Measurements from ENCODE around the gene GNAZ. TPM values are rescaled to one million over a fixed set of nuclear protein-coding genes. Genes with fewer than 3 reads are reported as not detected.
"Not testable (repeated sequence)": the region's sequence is repeated elsewhere in the genome, so short reads cannot be mapped to it uniquely, and the experiment has no call there.

Gene GNAZ
- total and polyA plus RNA-seq, 5 donors from 2014 or later, result 0.05 to 3.6 (median 0.06) TPM; not detected in 2

DNA sequence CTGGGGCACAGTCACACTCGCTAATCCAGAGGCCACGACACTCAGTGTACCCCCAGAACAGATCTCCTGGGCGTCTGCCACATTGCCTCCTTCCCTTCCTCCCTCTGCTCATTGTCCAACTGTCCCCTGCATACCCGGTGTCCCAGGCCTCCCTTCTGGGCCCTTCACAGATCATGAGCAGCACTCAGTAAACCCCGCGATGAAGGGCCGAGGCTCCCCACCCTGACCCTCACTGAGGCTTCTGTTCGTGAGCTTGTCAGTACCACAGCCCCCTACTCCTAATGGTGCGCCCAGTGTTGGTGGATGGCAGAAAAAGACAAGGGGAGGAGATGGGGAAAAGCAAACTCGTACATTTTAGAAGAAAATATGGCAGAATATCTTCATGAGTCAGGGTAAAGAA is 58.8 kb downstream of the GNAZ start:
- ATAC-seq (ENCODE audit: low read depth in 2 of 2) (no peak), DNase-seq (no peak)
- Mint-ChIP-seq H3K27ac (no peak overlapping the region), H3K4me3 (no peak overlapping the region), H3K36me3 (no peaks in the 10 kb centered on the region), H3K9me3 (no peaks in the 10 kb centered on the region), H3K27me3 (peaks cover 4% of the 10 kb centered on the region), H3K4me1 (peaks cover 0 to 3% (median 0%) of the 10 kb centered on the region in 4 donors)
- Histone ChIP-seq H3K4me1 (ENCODE audit: control insufficient read depth, insufficient read depth, low read length, poor library complexity, severe bottlenecking) (no peaks in the 10 kb centered on the region), H3K27me3 (ENCODE audit: control insufficient read depth, insufficient read depth, low read length) (no peaks in the 10 kb centered on the region), H3K36me3 (ENCODE audit: control insufficient read depth, insufficient read depth, low read length) (no peaks in the 10 kb centered on the region), H3K27ac (ENCODE audit: insufficient read depth, low read length, poor library complexity, severe bottlenecking) (no peak overlapping the region), H3K9me3 (ENCODE audit: control insufficient read depth in 2 of 2, low read length in 2 of 2) (no peaks in the 10 kb centered on the region), H3K4me3 (ENCODE audit: low read depth, low read length) (no peak overlapping the region)

DNA sequence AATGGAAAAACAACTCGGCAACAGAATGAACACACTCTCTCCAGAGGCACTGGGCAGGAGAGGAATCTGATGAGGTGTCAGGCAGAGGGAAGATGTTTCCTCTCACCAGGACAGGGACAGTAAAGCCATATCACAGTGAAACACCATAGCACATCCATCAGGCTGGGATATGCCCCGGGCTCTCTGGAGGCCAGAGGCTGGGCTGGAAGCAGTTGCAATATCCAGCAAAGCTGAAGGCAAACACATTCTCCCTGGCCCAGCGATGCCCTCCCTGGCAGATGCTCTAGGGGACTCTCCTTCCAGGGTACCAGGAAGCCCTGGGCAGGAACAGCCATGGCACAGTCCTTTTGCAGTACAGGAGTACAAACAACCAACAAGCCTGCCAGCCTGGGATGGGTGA is 60.4 kb downstream of the GNAZ start:
- H3K36me3 Mint-ChIP-seq, result no peaks in the 10 kb centered on the region
- Histone ChIP-seq H3K4me1 (ENCODE audit: control insufficient read depth, insufficient read depth, low read length, poor library complexity, severe bottlenecking) (no peaks in the 10 kb centered on the region), H3K27ac (ENCODE audit: insufficient read depth, low read length, poor library complexity, severe bottlenecking) (no peak overlapping the region), H3K36me3 (ENCODE audit: control insufficient read depth, insufficient read depth, low read length) (no peaks in the 10 kb centered on the region), H3K27me3 (ENCODE audit: control insufficient read depth, insufficient read depth, low read length) (no peaks in the 10 kb centered on the region), H3K9me3 (ENCODE audit: control insufficient read depth in 2 of 2, low read length in 2 of 2) (no peaks in the 10 kb centered on the region), H3K4me3 (ENCODE audit: low read depth, low read length) (no peak overlapping the region)
- peaks cover 4% of the 10 kb centered on the region for H3K27me3 Mint-ChIP-seq
- H3K9me3 Mint-ChIP-seq, result no peaks in the 10 kb centered on the region
- peaks cover 0 to 3% (median 0%) of the 10 kb centered on the region in 4 donors for H3K4me1 Mint-ChIP-seq
- no peak overlapping the region for H3K27ac Mint-ChIP-seq
- DNase-seq, result no peak
- H3K4me3 Mint-ChIP-seq, result no peak overlapping the region
- no peak for ATAC-seq (ENCODE audit: low read depth in 2 of 2)

DNA sequence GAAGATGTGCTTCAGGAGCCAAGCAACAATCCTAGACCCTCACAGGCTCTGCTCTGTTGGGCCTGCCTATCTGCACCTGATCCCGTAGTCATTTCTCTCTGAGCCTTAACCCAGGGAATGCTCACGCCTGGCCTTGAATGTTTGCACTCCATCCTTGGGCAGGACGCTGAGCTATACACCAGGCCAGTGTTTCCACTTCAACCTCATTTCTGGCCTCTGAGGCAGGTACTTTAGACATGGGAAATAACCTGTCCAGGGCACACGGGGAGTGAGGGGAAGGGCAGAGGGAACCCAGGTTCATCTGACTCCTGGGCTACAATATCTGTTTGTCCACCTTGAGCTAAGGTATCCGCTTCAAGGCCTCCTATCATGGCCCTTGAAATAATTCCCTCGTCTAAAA is 61.6 kb downstream of the GNAZ start:
- peaks cover 2% of the 10 kb centered on the region for H3K4me1 ChIP-seq (ENCODE audit: control insufficient read depth, insufficient read depth, low read length, poor library complexity, severe bottlenecking)
- DNase-seq (no peak), ATAC-seq (ENCODE audit: low read depth in 2 of 2) (no peak)
- Mint-ChIP-seq H3K4me3 (no peak overlapping the region), H3K9me3 (no peaks in the 10 kb centered on the region), H3K27me3 (peaks cover 4% of the 10 kb centered on the region), H3K4me1 (peaks cover 0 to 11% (median 0%) of the 10 kb centered on the region in 4 donors), H3K27ac (no peak overlapping the region), H3K36me3 (no peaks in the 10 kb centered on the region)
- no peaks in the 10 kb centered on the region for H3K36me3 ChIP-seq (ENCODE audit: control insufficient read depth, insufficient read depth, low read length)
- H3K4me3 ChIP-seq (ENCODE audit: low read depth, low read length), result no peak overlapping the region
- H3K27me3 ChIP-seq (ENCODE audit: control insufficient read depth, insufficient read depth, low read length), result no peaks in the 10 kb centered on the region
- no peaks in the 10 kb centered on the region for H3K9me3 ChIP-seq (ENCODE audit: control insufficient read depth in 2 of 2, low read length in 2 of 2)
- H3K27ac ChIP-seq (ENCODE audit: insufficient read depth, low read length, poor library complexity, severe bottlenecking), result no peak overlapping the region

DNA sequence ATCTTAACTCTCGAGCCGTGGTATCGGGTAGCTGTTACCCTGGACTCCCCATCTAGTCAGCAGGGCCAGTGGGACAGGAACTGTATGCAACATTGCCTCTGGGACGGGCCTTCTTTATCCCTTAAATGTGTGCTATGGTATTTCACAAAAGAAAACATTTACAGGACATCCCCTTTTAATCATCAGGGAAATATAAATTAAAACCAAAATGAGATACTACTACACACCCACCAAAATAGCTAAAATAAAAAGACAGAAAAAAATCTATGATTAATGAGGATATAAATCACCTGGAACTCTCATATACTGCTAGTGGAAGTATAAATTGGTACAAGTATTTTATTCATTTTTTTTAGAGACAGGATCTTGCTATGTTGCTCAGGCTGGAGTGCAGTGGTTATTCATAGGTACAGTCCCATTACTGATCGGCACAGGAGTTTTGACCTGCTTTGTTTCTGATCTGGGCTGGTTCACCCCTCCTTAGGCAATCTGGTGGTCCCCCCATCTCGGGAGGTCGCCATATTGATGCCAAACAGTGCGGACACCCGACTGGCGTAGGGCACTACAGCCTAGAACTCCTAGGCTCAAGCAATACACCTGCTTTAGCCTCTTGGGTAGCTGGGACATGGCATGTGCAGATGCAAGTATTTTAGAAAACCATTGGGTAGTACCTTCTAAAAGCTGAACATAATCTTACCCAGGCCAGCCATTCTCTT is 62.2 kb downstream of the GNAZ start:
- H3K4me3 Mint-ChIP-seq, result no peak overlapping the region
- H3K36me3 Mint-ChIP-seq, result no peaks in the 10 kb centered on the region

DNA sequence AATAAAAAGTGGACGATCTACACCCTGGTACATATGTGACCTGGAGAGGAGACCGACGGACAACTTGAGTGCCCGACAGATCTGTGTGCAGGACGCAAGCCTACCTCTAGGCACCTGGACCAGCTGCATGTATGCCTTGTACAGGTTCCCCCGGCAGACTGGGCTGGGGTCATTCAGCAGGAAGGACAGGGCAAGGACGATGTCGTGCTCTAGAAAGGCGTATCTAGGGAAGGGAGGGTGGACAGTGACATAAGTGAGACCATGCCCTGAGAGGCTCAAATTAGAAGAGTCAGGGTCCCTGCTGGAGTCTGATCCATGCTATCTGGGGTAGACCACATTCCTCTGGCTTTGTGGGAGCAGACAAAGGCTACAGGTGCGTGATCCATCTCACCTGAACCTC is 63.6 kb downstream of the GNAZ start:
- H3K27ac ChIP-seq (ENCODE audit: insufficient read depth, low read length, poor library complexity, severe bottlenecking), result no peak overlapping the region
- H3K4me3 Mint-ChIP-seq, result no peak overlapping the region
- H3K27me3 Mint-ChIP-seq, result no peaks in the 10 kb centered on the region
- no peaks in the 10 kb centered on the region for H3K9me3 Mint-ChIP-seq
- H3K4me1 ChIP-seq (ENCODE audit: control insufficient read depth, insufficient read depth, low read length, poor library complexity, severe bottlenecking), result peaks cover 22% of the 10 kb centered on the region
- peaks cover 4 to 28% (median 12%) of the 10 kb centered on the region in 4 donors for H3K4me1 Mint-ChIP-seq
- H3K36me3 Mint-ChIP-seq, result no peaks in the 10 kb centered on the region
- no peaks in the 10 kb centered on the region for H3K27me3 ChIP-seq (ENCODE audit: control insufficient read depth, insufficient read depth, low read length)
- H3K9me3 ChIP-seq (ENCODE audit: control insufficient read depth in 2 of 2, low read length in 2 of 2), result no peaks in the 10 kb centered on the region
- no peak overlapping the region for H3K27ac Mint-ChIP-seq
- DNase-seq (no peak), ATAC-seq (ENCODE audit: low read depth in 2 of 2) (no peak)
- no peak overlapping the region for H3K4me3 ChIP-seq (ENCODE audit: low read depth, low read length)
- H3K36me3 ChIP-seq (ENCODE audit: control insufficient read depth, insufficient read depth, low read length), result no peaks in the 10 kb centered on the region

More for the DNA sequence above, 62.2 kb downstream of the GNAZ start:
- peaks cover 0 to 18% (median 1%) of the 10 kb centered on the region in 4 donors for H3K4me1 Mint-ChIP-seq
- DNase-seq, result no peak
- H3K9me3 Mint-ChIP-seq, result no peaks in the 10 kb centered on the region
- H3K27me3 ChIP-seq (ENCODE audit: control insufficient read depth, insufficient read depth, low read length), result no peaks in the 10 kb centered on the region
- no peak overlapping the region for H3K27ac ChIP-seq (ENCODE audit: insufficient read depth, low read length, poor library complexity, severe bottlenecking)
- no peak for ATAC-seq (ENCODE audit: low read depth in 2 of 2)
- H3K9me3 ChIP-seq (ENCODE audit: control insufficient read depth in 2 of 2, low read length in 2 of 2), result no peaks in the 10 kb centered on the region
- no peaks in the 10 kb centered on the region for H3K36me3 ChIP-seq (ENCODE audit: control insufficient read depth, insufficient read depth, low read length)
- H3K27me3 Mint-ChIP-seq, result peaks cover 4% of the 10 kb centered on the region
- peaks cover 8% of the 10 kb centered on the region for H3K4me1 ChIP-seq (ENCODE audit: control insufficient read depth, insufficient read depth, low read length, poor library complexity, severe bottlenecking)
- H3K27ac Mint-ChIP-seq, result no peak overlapping the region
- no peak overlapping the region for H3K4me3 ChIP-seq (ENCODE audit: low read depth, low read length)

DNA sequence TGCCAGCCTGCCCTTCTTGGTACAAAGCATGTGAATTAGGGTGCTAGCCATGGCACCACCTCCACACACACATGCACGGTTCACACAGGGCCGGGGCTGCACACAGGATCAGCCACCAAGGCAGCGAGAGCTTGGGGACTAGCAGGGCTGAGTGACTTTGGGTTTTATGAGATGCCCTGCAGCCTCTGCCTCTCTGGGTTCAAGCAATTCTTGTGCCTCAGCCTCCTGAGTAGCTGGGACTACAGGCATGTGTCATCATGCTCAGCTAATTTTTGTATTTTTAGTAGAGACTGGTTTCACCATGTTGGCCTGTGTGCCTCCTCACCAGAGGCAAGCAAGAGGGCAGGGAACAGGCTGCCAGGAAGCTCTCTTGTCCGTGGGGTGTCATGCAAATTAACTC is 66.7 kb downstream of the GNAZ start:
- Mint-ChIP-seq H3K27ac (peak overlapping the region; percentile 93 to 99 (median 94)), H3K4me1 (peaks cover 7 to 52% (median 19%) of the 10 kb centered on the region in 4 donors)
- not testable (repeated sequence) for H3K27me3 ChIP-seq (ENCODE audit: control insufficient read depth, insufficient read depth, low read length); H3K36me3 Mint-ChIP-seq; H3K27me3 Mint-ChIP-seq; H3K9me3 Mint-ChIP-seq; H3K4me3 Mint-ChIP-seq; H3K36me3 ChIP-seq (ENCODE audit: control insufficient read depth, insufficient read depth, low read length); ATAC-seq (ENCODE audit: low read depth in 2 of 2); DNase-seq; H3K9me3 ChIP-seq (ENCODE audit: control insufficient read depth in 2 of 2, low read length in 2 of 2); H3K4me3 ChIP-seq (ENCODE audit: low read depth, low read length)
- Histone ChIP-seq H3K27ac (ENCODE audit: insufficient read depth, low read length, poor library complexity, severe bottlenecking) (peak overlapping the region; percentile 71), H3K4me1 (ENCODE audit: control insufficient read depth, insufficient read depth, low read length, poor library complexity, severe bottlenecking) (peaks cover 32% of the 10 kb centered on the region)

DNA sequence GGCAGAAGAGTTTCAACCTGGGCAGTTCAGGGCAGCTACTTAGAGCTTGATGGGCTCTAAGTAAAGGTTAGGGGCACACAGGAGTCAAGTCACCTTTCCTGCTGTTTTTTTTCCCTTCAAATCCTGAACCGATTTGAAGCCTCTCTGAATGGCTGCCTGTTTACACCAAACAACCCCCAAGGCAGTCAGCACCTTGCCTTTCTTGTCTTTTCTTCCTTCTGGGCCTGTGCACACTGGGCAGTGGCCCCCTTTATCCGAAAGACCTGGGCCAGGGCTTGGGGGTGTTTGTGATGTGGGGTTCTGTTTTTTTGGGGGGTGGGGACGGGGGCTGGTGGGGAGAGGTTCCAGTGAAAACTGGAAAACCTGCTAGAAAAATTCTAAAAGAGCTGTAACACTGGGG is 67.1 kb downstream of the GNAZ start:
- no peaks in the 10 kb centered on the region for H3K9me3 ChIP-seq (ENCODE audit: control insufficient read depth in 2 of 2, low read length in 2 of 2)
- peaks cover 7 to 57% (median 23%) of the 10 kb centered on the region in 4 donors for H3K4me1 Mint-ChIP-seq
- H3K27me3 ChIP-seq (ENCODE audit: control insufficient read depth, insufficient read depth, low read length), result no peaks in the 10 kb centered on the region
- peaks cover 6% of the 10 kb centered on the region for H3K27me3 Mint-ChIP-seq
- DNase-seq (no peak), ATAC-seq (ENCODE audit: low read depth in 2 of 2) (no peak)
- no peaks in the 10 kb centered on the region for H3K36me3 Mint-ChIP-seq
- peak overlapping the region; percentile 71 for H3K27ac ChIP-seq (ENCODE audit: insufficient read depth, low read length, poor library complexity, severe bottlenecking)
- H3K4me3 Mint-ChIP-seq, result peak overlapping the region in 3 of 4 donors; percentile 73 to 83 (median 73)
- peak overlapping the region; percentile 93 to 99 (median 94) for H3K27ac Mint-ChIP-seq
- H3K9me3 Mint-ChIP-seq, result no peaks in the 10 kb centered on the region
- no peaks in the 10 kb centered on the region for H3K36me3 ChIP-seq (ENCODE audit: control insufficient read depth, insufficient read depth, low read length)
- peaks cover 36% of the 10 kb centered on the region for H3K4me1 ChIP-seq (ENCODE audit: control insufficient read depth, insufficient read depth, low read length, poor library complexity, severe bottlenecking)
- peak overlapping the region; percentile 39 for H3K4me3 ChIP-seq (ENCODE audit: low read depth, low read length)

Measured in CD4-positive, CD25-positive, alpha-beta regulatory T cell (primary cell).